ENCODE measurements around the gene OTOG.

DNA sequence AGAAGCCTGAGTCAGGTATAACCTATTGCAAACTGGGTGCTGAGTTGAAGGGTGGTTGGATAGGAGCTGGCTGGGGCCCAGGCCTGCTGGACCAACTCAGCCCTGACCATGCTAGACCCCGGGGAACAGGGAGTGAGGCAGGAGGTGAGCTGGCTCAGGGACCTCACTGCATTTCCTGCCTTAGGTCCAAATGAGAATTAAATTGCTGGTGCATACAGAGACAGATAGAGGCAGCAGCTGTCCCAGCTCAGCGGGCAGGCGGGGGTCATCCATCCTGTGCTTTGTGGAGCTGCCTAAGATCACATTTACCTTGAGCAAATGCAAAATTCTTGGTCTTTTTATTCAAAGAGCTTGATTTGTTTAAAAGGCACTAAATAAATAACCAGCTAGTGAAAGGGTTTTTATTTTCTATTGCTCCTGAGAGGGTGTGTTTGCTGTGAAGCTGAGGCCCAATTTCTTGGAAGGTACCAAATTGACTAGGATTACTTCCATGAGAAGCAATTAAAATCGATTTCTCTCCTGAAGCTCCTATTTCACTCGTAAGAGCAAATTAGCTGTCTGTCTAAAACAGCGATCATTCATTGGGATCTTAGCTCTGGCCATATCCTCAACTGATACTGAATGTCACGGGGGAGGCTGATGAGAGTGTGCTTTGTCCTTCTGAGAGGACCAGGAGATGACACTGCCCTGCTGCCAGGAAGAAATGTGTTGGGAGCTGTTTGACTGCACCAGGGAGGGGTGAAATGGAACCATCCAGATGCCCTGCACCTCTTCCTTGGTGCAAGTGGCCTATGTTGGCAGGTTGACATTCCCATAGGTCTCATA, 27.8 kb upstream of the OTOG start:
- no peak for TF ChIP-seq EZH2 (IDR thresholded peaks at IDR 0.05; ENCODE audit: borderline replicate concordance, insufficient read depth, low read depth, low read length, poor library complexity, severe bottlenecking)
- TF ChIP-seq, protein P1, sequence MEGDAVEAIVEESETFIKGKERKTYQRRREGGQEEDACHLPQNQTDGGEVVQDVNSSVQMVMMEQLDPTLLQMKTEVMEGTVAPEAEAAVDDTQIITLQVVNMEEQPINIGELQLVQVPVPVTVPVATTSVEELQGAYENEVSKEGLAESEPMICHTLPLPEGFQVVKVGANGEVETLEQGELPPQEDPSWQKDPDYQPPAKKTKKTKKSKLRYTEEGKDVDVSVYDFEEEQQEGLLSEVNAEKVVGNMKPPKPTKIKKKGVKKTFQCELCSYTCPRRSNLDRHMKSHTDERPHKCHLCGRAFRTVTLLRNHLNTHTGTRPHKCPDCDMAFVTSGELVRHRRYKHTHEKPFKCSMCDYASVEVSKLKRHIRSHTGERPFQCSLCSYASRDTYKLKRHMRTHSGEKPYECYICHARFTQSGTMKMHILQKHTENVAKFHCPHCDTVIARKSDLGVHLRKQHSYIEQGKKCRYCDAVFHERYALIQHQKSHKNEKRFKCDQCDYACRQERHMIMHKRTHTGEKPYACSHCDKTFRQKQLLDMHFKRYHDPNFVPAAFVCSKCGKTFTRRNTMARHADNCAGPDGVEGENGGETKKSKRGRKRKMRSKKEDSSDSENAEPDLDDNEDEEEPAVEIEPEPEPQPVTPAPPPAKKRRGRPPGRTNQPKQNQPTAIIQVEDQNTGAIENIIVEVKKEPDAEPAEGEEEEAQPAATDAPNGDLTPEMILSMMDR (IDR thresholded peaks at IDR 0.05): no peak
